ENCODE data around the gene IGSF5.

The IGSF5 gene

GRCh38 chr21:39727401-39728120, 17.4 kb upstream of the IGSF5 start:
- no peak overlapping the region for H4K8ac ChIP-seq (ENCODE audit: low read depth, low read length)
- no peaks in the 10 kb centered on the region for H3K36me3 ChIP-seq (ENCODE audit: control insufficient read depth, insufficient read depth, low read length)
- H3K9ac ChIP-seq (ENCODE audit: low read length): no peak overlapping the region
- H4K5ac ChIP-seq (ENCODE audit: low read length): no peak overlapping the region
- H2BK15ac ChIP-seq (replicated peaks; ENCODE audit: low read depth): no peak overlapping the region
- H3K27ac ChIP-seq (ENCODE audit: low read depth, low read length): no peak overlapping the region
- no peak overlapping the region for H3K56ac ChIP-seq (ENCODE audit: low read length)
- no peak overlapping the region for H2BK5ac ChIP-seq (ENCODE audit: low read length)
- H2BK120ac ChIP-seq (ENCODE audit: low read depth, low read length): no peak overlapping the region
- no peaks in the 10 kb centered on the region for H3K79me1 ChIP-seq (ENCODE audit: low read length)
- H3K23ac ChIP-seq (ENCODE audit: low read length): no peak overlapping the region
- no peak overlapping the region for H3K4me3 ChIP-seq (ENCODE audit: low read length)
- H3K4ac ChIP-seq (ENCODE audit: low read depth, low read length): no peak overlapping the region
- no peak overlapping the region for H3K4me2 ChIP-seq (ENCODE audit: low read length)
- DNase-seq: no peak
- H3K27me3 ChIP-seq (ENCODE audit: insufficient read depth, low read length, poor library complexity): no peaks in the 10 kb centered on the region
- no CpG with 5 or more reads among the region's 15 CpGs for WGBS (ENCODE audit: extremely low coverage, insufficient coverage, low lambda C conversion rate)
- H3K4me1 ChIP-seq (ENCODE audit: control insufficient read depth, low read depth, low read length): no peaks in the 10 kb centered on the region
- no peak overlapping the region for H2AK5ac ChIP-seq (ENCODE audit: low read length)
- no peaks in the 10 kb centered on the region for H3K79me2 ChIP-seq (ENCODE audit: control insufficient read depth, insufficient read depth, low read length)
- H3K18ac ChIP-seq (ENCODE audit: low read length): no peak overlapping the region

GRCh38 chr21:39728341-39728740, 16.6 kb upstream of the IGSF5 start:
- Histone ChIP-seq H2AK5ac (ENCODE audit: low read length) (no peak overlapping the region), H4K5ac (ENCODE audit: low read length) (no peak overlapping the region), H3K4ac (ENCODE audit: low read depth, low read length) (no peak overlapping the region), H3K56ac (ENCODE audit: low read length) (no peak overlapping the region), H3K79me2 (ENCODE audit: control insufficient read depth, insufficient read depth, low read length) (no peaks in the 10 kb centered on the region), H3K4me1 (ENCODE audit: control insufficient read depth, low read depth, low read length) (no peaks in the 10 kb centered on the region), H4K8ac (ENCODE audit: low read depth, low read length) (no peak overlapping the region), H3K27ac (ENCODE audit: low read depth, low read length) (no peak overlapping the region), H3K23ac (ENCODE audit: low read length) (no peak overlapping the region), H3K4me3 (ENCODE audit: low read length) (no peak overlapping the region), H3K27me3 (ENCODE audit: insufficient read depth, low read length, poor library complexity) (no peaks in the 10 kb centered on the region), H3K18ac (ENCODE audit: low read length) (no peak overlapping the region), H2BK120ac (ENCODE audit: low read depth, low read length) (no peak overlapping the region), H3K79me1 (ENCODE audit: low read length) (no peaks in the 10 kb centered on the region), H3K36me3 (ENCODE audit: control insufficient read depth, insufficient read depth, low read length) (no peaks in the 10 kb centered on the region), H2BK5ac (ENCODE audit: low read length) (no peak overlapping the region), H3K4me2 (ENCODE audit: low read length) (no peak overlapping the region), H3K9ac (ENCODE audit: low read length) (no peak overlapping the region), H2BK15ac (replicated peaks; ENCODE audit: low read depth) (no peak overlapping the region)
- no CpG with 5 or more reads among the region's 6 CpGs for WGBS (ENCODE audit: extremely low coverage, insufficient coverage, low lambda C conversion rate)
- DNase-seq: no peak

DNA sequence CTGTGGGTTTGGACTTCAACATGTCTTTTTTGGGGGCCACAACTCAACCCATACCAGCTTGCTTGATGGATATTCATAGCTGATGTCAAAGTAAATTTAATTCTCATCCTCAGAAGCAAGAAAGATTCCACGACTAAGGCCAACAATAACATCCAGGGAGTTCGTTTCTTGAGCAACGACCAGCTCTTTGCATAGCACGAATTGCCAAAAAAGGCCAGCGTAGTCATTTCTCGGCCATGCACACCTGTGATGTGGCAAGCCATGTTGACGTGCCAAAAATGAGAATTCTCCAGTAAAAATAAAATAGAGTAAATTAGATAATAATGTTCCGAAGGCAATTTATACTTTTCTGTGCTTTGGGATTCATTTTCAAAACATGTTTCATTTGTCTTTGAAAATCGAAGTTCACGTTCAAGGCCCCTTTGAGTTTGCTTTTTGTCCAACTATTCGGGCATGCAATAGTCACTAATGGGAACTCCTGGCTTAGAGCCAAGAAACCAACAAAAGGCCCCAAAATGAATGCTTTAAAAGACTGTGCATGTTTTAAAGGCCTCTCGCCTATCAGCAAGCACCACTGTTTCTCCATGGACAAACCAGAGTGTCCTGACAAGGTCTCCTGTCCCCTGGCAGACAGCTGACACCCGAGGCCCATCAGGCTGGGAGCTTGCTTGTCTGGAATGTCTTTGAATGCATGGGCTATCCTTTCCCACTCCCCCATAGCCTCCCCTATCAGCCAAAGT, 14.4 kb upstream of the IGSF5 start:
- H4K8ac ChIP-seq (ENCODE audit: low read depth, low read length): no peak overlapping the region
- DNase-seq: no peak
- no peaks in the 10 kb centered on the region for H3K79me1 ChIP-seq (ENCODE audit: low read length)
- no peak overlapping the region for H3K27ac ChIP-seq (ENCODE audit: low read depth, low read length)
- H2AK5ac ChIP-seq (ENCODE audit: low read length): no peak overlapping the region
- no peaks in the 10 kb centered on the region for H3K36me3 ChIP-seq (ENCODE audit: control insufficient read depth, insufficient read depth, low read length)
- H2BK5ac ChIP-seq (ENCODE audit: low read length): no peak overlapping the region
- H3K18ac ChIP-seq (ENCODE audit: low read length): no peak overlapping the region
- H3K4me3 ChIP-seq (ENCODE audit: low read length): no peak overlapping the region
- H3K23ac ChIP-seq (ENCODE audit: low read length): no peak overlapping the region
- no peak overlapping the region for H3K56ac ChIP-seq (ENCODE audit: low read length)
- no peak overlapping the region for H3K4ac ChIP-seq (ENCODE audit: low read depth, low read length)
- H2BK120ac ChIP-seq (ENCODE audit: low read depth, low read length): no peak overlapping the region
- no peaks in the 10 kb centered on the region for H3K27me3 ChIP-seq (ENCODE audit: insufficient read depth, low read length, poor library complexity)
- H3K9ac ChIP-seq (ENCODE audit: low read length): no peak overlapping the region
- no peaks in the 10 kb centered on the region for H3K4me1 ChIP-seq (ENCODE audit: control insufficient read depth, low read depth, low read length)
- H2BK15ac ChIP-seq (replicated peaks; ENCODE audit: low read depth): no peak overlapping the region
- H4K5ac ChIP-seq (ENCODE audit: low read length): no peak overlapping the region
- WGBS (ENCODE audit: extremely low coverage, insufficient coverage, low lambda C conversion rate): no CpG with 5 or more reads among the region's 13 CpGs
- no peaks in the 10 kb centered on the region for H3K79me2 ChIP-seq (ENCODE audit: control insufficient read depth, insufficient read depth, low read length)
- no peak overlapping the region for H3K4me2 ChIP-seq (ENCODE audit: low read length)

DNA sequence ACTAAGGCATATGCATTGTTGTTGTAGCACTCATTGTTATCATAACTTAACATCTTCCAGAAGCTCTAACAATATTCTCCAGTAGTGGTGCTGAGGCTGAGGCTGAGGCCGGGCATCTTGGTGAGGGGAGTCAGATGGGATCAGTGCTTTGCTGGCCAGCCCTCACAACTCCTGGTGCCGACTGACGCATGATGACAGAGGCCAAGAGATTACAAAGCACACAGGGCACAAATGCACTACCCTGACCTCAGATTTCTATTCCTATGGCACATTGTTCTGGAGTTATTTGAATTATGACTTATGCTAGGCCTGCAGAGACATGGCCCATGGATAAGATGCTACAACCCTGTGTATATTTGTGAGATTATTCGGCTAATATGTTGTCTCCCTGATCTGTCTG, 8.3 kb upstream of the IGSF5 start:
- Histone ChIP-seq H3K4me2 (ENCODE audit: low read length) (no peak overlapping the region), H3K23ac (ENCODE audit: low read length) (no peak overlapping the region), H3K56ac (ENCODE audit: low read length) (no peak overlapping the region), H3K79me2 (ENCODE audit: control insufficient read depth, insufficient read depth, low read length) (no peaks in the 10 kb centered on the region), H4K8ac (ENCODE audit: low read depth, low read length) (no peak overlapping the region), H3K4ac (ENCODE audit: low read depth, low read length) (no peak overlapping the region), H3K27ac (ENCODE audit: low read depth, low read length) (no peak overlapping the region), H3K4me3 (ENCODE audit: low read length) (no peak overlapping the region), H2BK120ac (ENCODE audit: low read depth, low read length) (no peak overlapping the region), H2BK5ac (ENCODE audit: low read length) (no peak overlapping the region), H3K18ac (ENCODE audit: low read length) (no peak overlapping the region), H4K5ac (ENCODE audit: low read length) (no peak overlapping the region), H3K9ac (ENCODE audit: low read length) (no peak overlapping the region), H2BK15ac (replicated peaks; ENCODE audit: low read depth) (no peak overlapping the region), H2AK5ac (ENCODE audit: low read length) (no peak overlapping the region), H3K36me3 (ENCODE audit: control insufficient read depth, insufficient read depth, low read length) (no peaks in the 10 kb centered on the region), H3K79me1 (ENCODE audit: low read length) (no peaks in the 10 kb centered on the region), H3K4me1 (ENCODE audit: control insufficient read depth, low read depth, low read length) (no peaks in the 10 kb centered on the region), H3K27me3 (ENCODE audit: insufficient read depth, low read length, poor library complexity) (no peaks in the 10 kb centered on the region)
- no peak for DNase-seq
- no CpG with 5 or more reads among the region's 4 CpGs for WGBS (ENCODE audit: extremely low coverage, insufficient coverage, low lambda C conversion rate)

DNA sequence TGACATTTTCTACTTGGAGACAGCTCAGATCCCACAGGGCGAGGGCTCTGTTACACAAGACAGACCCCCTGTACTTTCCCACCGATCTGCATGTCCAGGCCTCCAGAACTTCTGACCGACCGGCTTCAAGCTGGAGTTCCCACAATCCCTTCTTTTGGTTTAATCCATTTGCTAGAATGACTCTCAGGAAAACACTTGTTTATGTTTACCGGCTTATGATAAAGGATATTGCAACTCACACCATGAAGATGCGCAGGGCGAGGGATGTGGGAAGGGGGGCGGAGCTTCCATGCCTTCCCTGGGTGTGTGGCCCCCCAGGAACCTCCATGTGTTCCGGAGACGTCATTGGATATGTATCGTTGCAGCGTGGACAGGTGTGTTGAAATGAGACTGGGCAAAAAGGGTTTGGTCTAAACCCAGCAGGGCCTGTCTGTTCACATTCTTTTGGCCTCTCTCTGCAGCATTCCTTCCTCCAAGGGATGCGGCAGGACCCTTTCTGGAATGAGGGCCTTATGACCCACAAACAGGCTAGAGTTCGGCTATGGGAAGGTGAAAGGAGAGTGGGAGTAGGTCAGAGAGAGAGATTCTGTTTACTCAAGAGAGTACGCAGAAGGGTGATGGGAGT, 7.5 kb upstream of the IGSF5 start:
- no peak overlapping the region for H3K4me2 ChIP-seq (ENCODE audit: low read length)
- no peak for DNase-seq
- no peak overlapping the region for H3K27ac ChIP-seq (ENCODE audit: low read depth, low read length)

More for the DNA sequence above, 7.5 kb upstream of the IGSF5 start:
- Histone ChIP-seq H3K9ac (ENCODE audit: low read length) (no peak overlapping the region), H3K18ac (ENCODE audit: low read length) (no peak overlapping the region), H3K4me1 (ENCODE audit: control insufficient read depth, low read depth, low read length) (no peaks in the 10 kb centered on the region), H2BK5ac (ENCODE audit: low read length) (no peak overlapping the region), H3K79me1 (ENCODE audit: low read length) (no peaks in the 10 kb centered on the region), H4K5ac (ENCODE audit: low read length) (no peak overlapping the region), H2BK120ac (ENCODE audit: low read depth, low read length) (no peak overlapping the region), H3K4me3 (ENCODE audit: low read length) (no peak overlapping the region), H3K27me3 (ENCODE audit: insufficient read depth, low read length, poor library complexity) (no peaks in the 10 kb centered on the region), H3K23ac (ENCODE audit: low read length) (no peak overlapping the region), H3K56ac (ENCODE audit: low read length) (no peak overlapping the region), H4K8ac (ENCODE audit: low read depth, low read length) (no peak overlapping the region), H2AK5ac (ENCODE audit: low read length) (no peak overlapping the region), H3K79me2 (ENCODE audit: control insufficient read depth, insufficient read depth, low read length) (no peaks in the 10 kb centered on the region), H2BK15ac (replicated peaks; ENCODE audit: low read depth) (no peak overlapping the region), H3K4ac (ENCODE audit: low read depth, low read length) (no peak overlapping the region), H3K36me3 (ENCODE audit: control insufficient read depth, insufficient read depth, low read length) (no peaks in the 10 kb centered on the region)
- WGBS (ENCODE audit: extremely low coverage, insufficient coverage, low lambda C conversion rate): no CpG with 5 or more reads among the region's 15 CpGs

Measured in mesendoderm (in vitro differentiated cells).